ENCODE measurements around the gene SMOC1. TPM values are rescaled to one million over a fixed set of nuclear protein-coding genes. Genes with fewer than 3 reads are reported as not detected.

SMOC1 gene
- total RNA-seq, 4 donors from 2014 or later, result 0.72 to 3.1 (median 1.6) TPM

DNA sequence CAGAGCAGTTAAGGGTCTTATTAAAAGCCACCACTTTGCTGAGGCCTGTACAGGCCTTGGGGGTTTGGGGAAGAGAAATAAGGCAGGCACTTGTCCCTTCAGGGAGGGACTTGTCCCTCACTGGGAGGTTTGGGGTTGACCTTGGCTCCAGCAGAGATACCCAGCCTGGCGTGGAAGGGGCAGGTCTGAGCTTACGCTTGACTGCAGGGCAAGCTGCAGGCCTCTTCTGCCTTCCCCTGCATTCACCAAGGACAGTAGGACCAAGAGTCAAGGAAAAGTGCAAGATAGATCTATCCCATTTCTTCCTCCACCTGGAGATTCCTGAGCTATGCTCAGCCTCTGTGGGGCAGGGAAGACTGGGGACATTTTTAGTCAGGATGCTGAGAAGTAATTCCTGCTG is 154.3 kb downstream of the SMOC1 start:
- Histone ChIP-seq H3K27me3 (peaks cover 7% of the 10 kb centered on the region), H3K27ac (no peak overlapping the region), H3K4me3 (no peak overlapping the region), H3K4me1 (no peaks in the 10 kb centered on the region), H3K36me3 (no peaks in the 10 kb centered on the region), H3K9me3 (no peaks in the 10 kb centered on the region)
- no peak for DNase-seq (ENCODE audit: low spot score in 2 of 2)
- TF ChIP-seq POLR2AphosphoS5 (IDR thresholded peaks at IDR 0.05) (no peak), EP300 (IDR thresholded peaks at IDR 0.05) (no peak), POLR2A (IDR thresholded peaks at IDR 0.05) (no peak)
- TF ChIP-seq, protein P1, sequence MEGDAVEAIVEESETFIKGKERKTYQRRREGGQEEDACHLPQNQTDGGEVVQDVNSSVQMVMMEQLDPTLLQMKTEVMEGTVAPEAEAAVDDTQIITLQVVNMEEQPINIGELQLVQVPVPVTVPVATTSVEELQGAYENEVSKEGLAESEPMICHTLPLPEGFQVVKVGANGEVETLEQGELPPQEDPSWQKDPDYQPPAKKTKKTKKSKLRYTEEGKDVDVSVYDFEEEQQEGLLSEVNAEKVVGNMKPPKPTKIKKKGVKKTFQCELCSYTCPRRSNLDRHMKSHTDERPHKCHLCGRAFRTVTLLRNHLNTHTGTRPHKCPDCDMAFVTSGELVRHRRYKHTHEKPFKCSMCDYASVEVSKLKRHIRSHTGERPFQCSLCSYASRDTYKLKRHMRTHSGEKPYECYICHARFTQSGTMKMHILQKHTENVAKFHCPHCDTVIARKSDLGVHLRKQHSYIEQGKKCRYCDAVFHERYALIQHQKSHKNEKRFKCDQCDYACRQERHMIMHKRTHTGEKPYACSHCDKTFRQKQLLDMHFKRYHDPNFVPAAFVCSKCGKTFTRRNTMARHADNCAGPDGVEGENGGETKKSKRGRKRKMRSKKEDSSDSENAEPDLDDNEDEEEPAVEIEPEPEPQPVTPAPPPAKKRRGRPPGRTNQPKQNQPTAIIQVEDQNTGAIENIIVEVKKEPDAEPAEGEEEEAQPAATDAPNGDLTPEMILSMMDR (IDR thresholded peaks at IDR 0.05), result no peak
- 61% methylated on average over 2 of the region's 2 CpGs for WGBS

DNA sequence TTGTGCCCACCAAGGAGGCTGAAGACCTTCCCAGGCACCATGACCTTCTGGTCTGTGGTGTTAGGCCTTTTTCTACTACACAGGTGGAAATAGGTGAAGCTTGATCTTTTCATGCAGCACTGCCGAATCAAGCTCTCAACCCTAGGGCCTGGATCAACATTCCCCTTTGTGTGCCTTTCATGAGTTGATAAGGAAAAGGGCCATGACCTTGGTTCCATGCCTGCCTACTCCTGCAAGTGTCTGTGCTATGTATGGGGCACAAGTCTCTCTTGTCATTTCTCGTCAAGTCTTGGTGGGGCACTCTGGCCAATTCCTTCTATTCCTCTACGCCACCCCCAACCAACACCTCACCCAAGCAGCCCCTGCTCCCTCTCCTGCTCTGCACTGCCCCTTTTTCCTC is 155.0 kb downstream of the SMOC1 start:
- WGBS, result 89% methylated on average over 3 of the region's 3 CpGs
- DNase-seq (ENCODE audit: low spot score in 2 of 2), result no peak
- Histone ChIP-seq H3K36me3 (no peaks in the 10 kb centered on the region), H3K9me3 (no peaks in the 10 kb centered on the region), H3K27ac (no peak overlapping the region), H3K4me1 (no peaks in the 10 kb centered on the region), H3K27me3 (peaks cover 1% of the 10 kb centered on the region), H3K4me3 (no peak overlapping the region)
- TF ChIP-seq POLR2A (IDR thresholded peaks at IDR 0.05) (no peak), POLR2AphosphoS5 (IDR thresholded peaks at IDR 0.05) (no peak), EP300 (IDR thresholded peaks at IDR 0.05) (no peak)
- TF ChIP-seq, protein P1 (IDR thresholded peaks at IDR 0.05), result no peak

DNA sequence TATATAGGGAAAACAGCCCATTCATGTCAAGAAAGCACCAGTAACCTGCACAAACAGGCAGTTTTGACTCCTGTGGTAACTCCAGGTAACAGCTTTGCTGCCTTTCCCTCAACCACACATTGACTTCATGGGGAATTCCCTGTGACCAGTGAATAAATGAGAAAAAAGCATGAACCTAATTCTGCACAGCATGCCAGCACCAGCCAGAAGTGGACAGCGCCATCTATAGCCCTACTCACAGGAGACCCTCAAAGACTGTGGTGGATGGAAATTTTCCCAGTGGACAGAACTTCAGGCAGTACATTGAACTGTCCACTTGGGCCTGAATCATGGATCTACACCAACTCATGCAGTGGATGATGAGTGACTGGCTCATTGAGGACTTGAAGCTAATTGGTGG is 157.4 kb downstream of the SMOC1 start:
- 67% methylated on average over 1 of the region's 1 CpG for WGBS
- TF ChIP-seq POLR2AphosphoS5 (IDR thresholded peaks at IDR 0.05), result no peak
- TF ChIP-seq POLR2A (IDR thresholded peaks at IDR 0.05), result no peak
- TF ChIP-seq, protein P1 (IDR thresholded peaks at IDR 0.05), result no peak
- no peak for TF ChIP-seq EP300 (IDR thresholded peaks at IDR 0.05)
- DNase-seq (ENCODE audit: low spot score in 2 of 2), result no peak
- no peaks in the 10 kb centered on the region for H3K4me1 ChIP-seq
- no peaks in the 10 kb centered on the region for H3K9me3 ChIP-seq
- H3K27ac ChIP-seq, result no peak overlapping the region
- no peaks in the 10 kb centered on the region for H3K36me3 ChIP-seq
- no peaks in the 10 kb centered on the region for H3K27me3 ChIP-seq
- no peak overlapping the region for H3K4me3 ChIP-seq

DNA sequence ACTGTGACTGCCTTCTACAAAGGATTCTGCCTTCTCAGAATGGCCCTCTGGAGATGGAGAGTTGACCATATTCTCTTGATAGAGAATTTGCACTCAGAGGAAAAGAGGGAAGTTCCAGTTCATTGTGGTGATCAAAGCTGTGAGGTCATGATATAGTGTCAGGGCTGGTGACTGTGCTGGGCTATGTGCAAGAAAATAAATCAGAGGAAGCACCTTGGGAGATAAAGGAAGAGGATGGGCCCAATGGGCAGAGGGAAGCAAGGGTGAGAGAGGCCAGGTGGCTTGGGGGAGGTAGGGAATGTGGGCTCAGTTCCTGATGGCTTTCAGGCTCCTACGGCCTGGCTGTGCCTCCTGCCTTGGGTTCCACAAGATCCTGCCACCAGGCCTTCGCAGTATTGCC is 163.8 kb downstream of the SMOC1 start:
- TF ChIP-seq POLR2AphosphoS5 (IDR thresholded peaks at IDR 0.05) (no peak), POLR2A (IDR thresholded peaks at IDR 0.05) (no peak), EP300 (IDR thresholded peaks at IDR 0.05) (no peak)
- WGBS, result 89% methylated on average over 2 of the region's 2 CpGs

DNA sequence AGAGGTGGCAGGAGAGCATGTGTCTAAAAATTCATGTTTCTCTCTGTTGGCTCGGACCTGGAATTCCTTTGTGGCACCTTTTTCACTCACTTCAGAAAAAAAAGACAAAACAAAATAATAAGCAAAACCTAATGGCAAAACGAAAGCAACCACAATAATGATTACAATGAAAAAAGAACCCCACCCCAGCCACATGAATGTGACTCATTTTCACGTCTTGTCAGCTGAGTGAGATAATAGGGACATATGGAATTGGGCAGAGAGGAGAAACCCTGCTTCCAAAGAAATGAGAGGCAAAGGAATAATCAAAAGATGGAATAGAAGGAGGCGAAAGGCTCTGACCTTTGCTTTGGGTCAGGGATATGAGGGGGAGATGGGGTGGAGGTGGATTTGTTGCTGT is 166.1 kb downstream of the SMOC1 start:
- Histone ChIP-seq H3K4me1 (no peaks in the 10 kb centered on the region), H3K9me3 (no peaks in the 10 kb centered on the region), H3K36me3 (no peaks in the 10 kb centered on the region), H3K27ac (no peak overlapping the region), H3K4me3 (no peak overlapping the region), H3K27me3 (no peaks in the 10 kb centered on the region)
- no peak for DNase-seq (ENCODE audit: low spot score in 2 of 2)
- no peak for TF ChIP-seq POLR2AphosphoS5 (IDR thresholded peaks at IDR 0.05)
- TF ChIP-seq, protein P1 (IDR thresholded peaks at IDR 0.05), result no peak
- no peak for TF ChIP-seq POLR2A (IDR thresholded peaks at IDR 0.05)
- TF ChIP-seq EP300 (IDR thresholded peaks at IDR 0.05), result no peak
- WGBS, result 60% methylated on average over 4 of the region's 4 CpGs

More for the DNA sequence above, 163.8 kb downstream of the SMOC1 start:
- DNase-seq (ENCODE audit: low spot score in 2 of 2), result no peak
- Histone ChIP-seq H3K4me1 (no peaks in the 10 kb centered on the region), H3K27ac (no peak overlapping the region), H3K9me3 (no peaks in the 10 kb centered on the region), H3K27me3 (no peaks in the 10 kb centered on the region), H3K36me3 (no peaks in the 10 kb centered on the region), H3K4me3 (no peak overlapping the region)

All from suprapubic skin (tissue), 4 donors.